ENCODE results near the gene GALNT18.

DNA sequence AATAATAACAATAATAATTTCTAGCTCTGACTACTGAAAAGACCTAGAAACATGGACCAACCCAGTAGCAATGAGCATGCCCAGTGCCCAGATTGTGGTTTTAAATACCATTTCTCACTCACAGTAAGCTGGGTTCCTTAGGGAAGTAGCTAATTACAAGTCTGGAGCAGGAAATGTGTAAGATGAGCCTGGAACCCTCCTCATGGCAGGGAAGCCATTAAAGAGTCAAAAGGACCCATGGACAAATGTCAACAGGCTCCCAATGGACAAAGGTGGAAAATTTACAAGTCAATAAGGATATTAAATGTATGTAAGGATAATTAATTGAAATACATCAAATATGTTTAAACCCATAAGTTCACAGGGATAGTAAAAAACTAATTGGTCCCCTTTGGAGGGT is 258.1 kb downstream of the GALNT18 start:
- TF ChIP-seq, protein P1, sequence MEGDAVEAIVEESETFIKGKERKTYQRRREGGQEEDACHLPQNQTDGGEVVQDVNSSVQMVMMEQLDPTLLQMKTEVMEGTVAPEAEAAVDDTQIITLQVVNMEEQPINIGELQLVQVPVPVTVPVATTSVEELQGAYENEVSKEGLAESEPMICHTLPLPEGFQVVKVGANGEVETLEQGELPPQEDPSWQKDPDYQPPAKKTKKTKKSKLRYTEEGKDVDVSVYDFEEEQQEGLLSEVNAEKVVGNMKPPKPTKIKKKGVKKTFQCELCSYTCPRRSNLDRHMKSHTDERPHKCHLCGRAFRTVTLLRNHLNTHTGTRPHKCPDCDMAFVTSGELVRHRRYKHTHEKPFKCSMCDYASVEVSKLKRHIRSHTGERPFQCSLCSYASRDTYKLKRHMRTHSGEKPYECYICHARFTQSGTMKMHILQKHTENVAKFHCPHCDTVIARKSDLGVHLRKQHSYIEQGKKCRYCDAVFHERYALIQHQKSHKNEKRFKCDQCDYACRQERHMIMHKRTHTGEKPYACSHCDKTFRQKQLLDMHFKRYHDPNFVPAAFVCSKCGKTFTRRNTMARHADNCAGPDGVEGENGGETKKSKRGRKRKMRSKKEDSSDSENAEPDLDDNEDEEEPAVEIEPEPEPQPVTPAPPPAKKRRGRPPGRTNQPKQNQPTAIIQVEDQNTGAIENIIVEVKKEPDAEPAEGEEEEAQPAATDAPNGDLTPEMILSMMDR (IDR thresholded peaks at IDR 0.05; ENCODE audit: low read depth, low read length, missing input control) = no peak
- TF ChIP-seq, protein P2, sequence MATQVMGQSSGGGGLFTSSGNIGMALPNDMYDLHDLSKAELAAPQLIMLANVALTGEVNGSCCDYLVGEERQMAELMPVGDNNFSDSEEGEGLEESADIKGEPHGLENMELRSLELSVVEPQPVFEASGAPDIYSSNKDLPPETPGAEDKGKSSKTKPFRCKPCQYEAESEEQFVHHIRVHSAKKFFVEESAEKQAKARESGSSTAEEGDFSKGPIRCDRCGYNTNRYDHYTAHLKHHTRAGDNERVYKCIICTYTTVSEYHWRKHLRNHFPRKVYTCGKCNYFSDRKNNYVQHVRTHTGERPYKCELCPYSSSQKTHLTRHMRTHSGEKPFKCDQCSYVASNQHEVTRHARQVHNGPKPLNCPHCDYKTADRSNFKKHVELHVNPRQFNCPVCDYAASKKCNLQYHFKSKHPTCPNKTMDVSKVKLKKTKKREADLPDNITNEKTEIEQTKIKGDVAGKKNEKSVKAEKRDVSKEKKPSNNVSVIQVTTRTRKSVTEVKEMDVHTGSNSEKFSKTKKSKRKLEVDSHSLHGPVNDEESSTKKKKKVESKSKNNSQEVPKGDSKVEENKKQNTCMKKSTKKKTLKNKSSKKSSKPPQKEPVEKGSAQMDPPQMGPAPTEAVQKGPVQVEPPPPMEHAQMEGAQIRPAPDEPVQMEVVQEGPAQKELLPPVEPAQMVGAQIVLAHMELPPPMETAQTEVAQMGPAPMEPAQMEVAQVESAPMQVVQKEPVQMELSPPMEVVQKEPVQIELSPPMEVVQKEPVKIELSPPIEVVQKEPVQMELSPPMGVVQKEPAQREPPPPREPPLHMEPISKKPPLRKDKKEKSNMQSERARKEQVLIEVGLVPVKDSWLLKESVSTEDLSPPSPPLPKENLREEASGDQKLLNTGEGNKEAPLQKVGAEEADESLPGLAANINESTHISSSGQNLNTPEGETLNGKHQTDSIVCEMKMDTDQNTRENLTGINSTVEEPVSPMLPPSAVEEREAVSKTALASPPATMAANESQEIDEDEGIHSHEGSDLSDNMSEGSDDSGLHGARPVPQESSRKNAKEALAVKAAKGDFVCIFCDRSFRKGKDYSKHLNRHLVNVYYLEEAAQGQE (IDR thresholded peaks at IDR 0.05) = no peak
- TF ChIP-seq TAF1 (conservative IDR thresholded peaks at IDR 0.05) = no peak
- TF ChIP-seq, protein P3, sequence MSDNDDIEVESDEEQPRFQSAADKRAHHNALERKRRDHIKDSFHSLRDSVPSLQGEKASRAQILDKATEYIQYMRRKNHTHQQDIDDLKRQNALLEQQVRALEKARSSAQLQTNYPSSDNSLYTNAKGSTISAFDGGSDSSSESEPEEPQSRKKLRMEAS (IDR thresholded peaks at IDR 0.05) = no peak
- no peak for TF ChIP-seq YY1 (IDR thresholded peaks at IDR 0.05)
- no peak for TF ChIP-seq RAD21 (IDR thresholded peaks at IDR 0.05)

All from liver (tissue), 3 donors.